CD4-positive, alpha-beta T cell treated with Interleukin-17A for 4 hours (primary cell): ENCODE measurements around the gene NPIPA1.
"Not testable (repeated sequence)": the region's sequence is repeated elsewhere in the genome, so short reads cannot be mapped to it uniquely, and the experiment has no call there.

ENCODE experiments used
- DNase-seq: peaks from one replicate; pipeline ENCODE4 v3.0.0-alpha.2; 2020; ENCODE audit warnings: mixed read lengths

Gene NPIPA1

DNA sequence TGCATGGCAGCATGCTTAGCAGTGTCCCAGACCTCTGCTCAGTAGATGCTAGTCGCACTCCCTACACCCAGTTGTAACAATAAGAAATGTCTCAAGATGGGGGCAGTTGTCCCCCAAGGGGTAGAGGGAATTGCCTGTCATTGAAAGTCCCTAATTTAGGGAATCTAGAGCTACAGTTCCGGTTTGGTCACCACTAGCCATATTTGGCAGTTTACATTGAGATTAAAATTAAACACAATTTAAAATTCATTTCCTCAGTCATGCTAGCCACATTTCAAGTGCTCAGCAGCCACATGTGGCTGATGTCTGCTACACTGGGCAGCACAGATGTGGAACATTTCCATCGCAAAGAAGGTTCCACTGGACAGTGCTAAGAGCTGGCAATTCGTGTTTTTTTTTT lies 41.7 kb downstream of the NPIPA1 start:
- DNase-seq: not testable (repeated sequence)

DNA sequence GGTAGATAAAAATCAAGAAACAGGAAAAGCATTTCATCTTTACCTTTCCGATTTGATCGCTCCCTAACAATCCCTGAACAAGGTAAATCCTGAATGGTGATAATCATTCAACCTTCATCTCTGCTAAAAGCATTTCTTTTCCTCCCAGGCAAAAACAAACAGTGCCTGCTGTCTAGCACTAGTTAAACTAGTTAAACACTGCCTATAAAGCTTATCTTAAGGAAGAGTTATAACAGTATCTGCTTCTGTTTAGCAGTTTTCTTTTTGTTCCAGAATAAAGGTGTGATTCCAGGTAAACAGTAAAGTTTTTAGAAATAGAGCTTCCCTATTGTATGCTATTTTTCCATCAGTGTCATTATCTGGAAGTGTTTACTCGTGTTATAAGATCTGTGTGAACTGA lies 44.0 kb downstream of the NPIPA1 start:
- not testable (repeated sequence) for DNase-seq

DNA sequence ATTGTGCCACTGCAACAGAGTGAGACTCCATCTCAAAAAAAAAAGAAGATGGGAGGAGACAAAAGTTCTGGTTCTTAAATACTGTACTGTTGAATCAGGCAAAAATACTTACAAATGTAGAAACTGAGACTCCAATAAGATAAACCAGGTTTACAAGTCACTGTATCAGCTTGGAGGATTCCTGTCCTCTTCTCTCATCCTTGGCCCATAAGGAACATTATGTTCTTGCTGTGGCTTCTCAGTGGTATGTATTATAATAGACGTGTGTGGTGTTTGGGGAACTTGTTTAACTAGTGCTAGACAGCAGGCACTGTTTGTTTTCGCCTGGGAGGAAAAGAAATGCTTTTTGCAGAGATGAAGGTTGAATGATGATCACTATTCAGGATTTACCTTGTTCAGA lies 45.3 kb downstream of the NPIPA1 start:
- DNase-seq: not testable (repeated sequence)

DNA sequence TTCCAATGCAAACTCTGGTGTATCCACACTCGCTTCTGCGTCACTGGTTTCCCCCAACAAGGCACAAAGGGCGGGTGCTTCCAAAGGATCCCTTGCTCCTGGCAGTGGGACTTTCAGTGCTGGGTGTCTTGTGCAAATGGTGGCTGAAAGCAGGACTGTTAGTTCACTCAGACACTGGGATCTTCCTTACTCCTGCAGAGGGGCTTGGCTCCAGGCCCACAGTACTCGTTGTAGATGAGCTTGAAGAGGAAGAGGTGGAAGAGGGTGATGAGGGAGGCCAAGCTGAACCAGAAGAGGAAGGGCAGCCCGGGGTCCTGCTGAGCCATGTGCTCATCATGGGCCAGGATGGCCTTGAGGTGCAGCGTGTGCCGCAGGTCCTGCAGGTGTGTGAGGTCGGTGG lies 50.8 kb downstream of the NPIPA1 start:
- DNase-seq: not testable (repeated sequence)

DNA sequence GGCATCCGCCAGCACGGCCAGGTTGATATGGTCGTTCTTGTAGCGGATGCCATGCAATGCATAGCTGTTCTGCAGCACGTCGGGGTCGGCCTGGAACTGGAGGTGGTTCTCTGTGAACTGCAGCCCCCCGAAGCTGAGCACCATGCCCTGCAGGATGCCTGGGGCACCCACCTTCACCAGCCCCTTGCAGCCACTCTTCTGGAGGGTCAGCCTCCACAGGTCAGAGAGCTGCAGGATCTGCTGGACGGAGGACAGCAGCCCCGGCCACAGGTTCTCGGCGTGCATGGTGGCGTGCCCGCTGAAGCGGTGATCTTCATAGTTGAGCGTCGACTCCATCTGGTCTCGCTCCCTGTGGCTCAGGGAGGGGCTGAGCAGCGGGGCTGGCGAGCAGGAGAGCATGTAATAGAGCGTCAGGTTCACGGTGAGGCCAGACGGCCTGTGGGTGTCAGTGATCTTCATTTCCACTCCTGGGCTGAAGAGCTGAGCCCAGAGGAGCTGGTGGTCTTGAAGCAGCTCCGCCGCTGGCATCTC lies 51.5 kb downstream of the NPIPA1 start:
- not testable (repeated sequence) for DNase-seq

DNA sequence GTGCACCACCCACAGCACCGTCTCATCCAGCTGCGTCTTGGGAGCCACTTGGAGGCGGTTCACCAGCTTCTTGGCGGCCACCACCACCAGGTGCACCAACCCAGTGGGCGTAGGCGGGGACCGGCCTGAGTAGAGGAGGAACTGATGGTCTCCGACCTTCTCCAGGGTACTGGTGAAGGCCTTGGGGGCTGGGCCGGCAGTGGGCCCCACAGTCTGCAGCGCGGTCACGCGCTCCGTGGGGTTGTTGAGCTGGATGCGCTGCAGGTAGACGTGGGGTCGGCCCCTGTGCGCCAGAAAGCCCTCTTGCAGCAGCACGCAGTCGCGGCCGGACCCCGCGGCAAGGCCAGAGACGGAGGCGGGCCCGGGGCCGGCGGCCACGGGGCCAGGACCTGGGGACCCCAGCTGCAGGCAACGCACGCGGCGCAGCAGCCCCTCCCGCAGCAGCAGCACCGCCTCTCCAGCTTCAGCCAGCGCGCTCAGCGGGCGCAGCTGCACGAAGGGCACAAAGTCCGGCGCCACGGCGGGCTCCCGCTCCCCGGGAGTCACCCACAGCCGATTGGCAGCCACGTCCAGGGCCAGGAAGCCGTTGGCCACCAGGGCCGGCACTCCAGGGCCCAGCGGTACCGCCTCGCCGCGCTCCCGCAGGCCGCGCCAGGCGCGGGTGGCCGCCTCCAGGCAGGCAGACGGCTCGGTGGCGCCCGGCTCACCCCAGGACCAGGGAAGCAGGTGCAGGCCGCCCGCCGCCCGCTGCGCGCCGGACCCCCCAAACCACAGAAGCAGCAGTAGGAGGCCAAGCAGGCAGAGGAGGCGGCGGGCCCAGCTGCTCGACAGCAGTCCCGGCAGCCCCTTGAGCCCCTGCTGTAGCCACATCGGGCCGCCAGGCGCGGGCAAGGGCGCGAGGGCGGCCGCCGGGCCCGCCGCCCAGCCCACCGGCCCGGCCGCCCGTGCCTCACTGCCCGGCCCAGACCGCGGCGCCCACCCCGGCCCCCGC lies 52.3 kb downstream of the NPIPA1 start:
- not testable (repeated sequence) for DNase-seq

DNA sequence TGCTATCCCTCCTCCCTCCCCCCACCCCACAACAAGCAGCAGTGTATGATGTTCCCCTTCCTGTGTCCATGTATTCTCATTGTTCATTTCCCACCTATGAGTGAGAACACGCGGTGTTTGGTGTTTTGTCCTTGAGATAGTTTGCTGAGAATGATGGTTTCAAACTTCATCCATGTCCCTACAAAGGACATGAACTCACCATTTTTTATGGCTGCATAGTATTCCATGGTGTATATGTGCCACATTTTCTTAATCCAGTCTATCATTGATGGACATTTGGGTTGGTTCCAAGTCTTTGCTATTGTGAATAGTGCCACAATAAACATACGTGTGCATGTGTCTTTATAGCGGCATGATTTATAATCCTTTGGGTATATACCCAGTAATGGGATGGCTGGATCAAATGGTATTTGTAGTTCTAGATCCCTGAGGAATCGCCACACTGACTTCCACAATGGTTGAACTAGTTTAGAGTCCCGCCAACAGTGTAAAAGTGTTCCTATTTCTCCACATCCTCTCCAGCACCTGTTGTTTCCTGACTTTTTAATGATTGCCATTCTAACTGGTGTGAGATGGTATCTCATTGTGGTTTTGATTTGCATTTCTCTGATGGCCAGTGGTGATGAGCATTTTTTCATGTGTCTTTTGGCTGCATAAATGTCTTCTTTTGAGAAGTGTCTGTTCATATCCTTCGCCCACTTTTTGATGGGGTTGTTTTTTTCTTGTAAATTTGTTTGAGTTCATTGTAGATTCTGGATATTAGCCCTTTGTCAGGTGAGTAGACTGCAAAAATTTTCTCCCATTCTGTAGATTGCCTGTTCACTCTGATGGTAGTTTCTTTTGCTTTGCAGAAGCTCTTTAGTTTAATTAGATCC lies 56.3 kb downstream of the NPIPA1 start:
- DNase-seq: not testable (repeated sequence)

DNA sequence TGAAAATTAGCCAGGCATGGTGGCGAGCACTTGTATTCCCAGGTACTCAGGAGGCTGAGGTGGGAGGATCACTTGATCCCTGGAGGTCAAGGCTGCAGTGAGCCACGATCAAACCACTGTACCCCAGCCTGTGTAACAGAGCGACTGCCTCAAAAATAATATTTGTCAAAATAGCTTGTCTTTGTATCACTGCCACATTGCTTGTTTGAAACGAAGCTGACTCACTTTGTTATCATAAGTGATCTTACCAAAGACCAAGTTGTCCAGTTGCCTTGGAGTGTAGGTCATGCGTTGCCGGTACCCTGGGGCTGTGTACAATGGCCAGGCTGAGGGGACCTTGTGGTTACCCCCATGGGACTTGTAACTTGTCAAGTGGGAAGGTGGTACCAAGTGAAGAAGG lies 59.5 kb downstream of the NPIPA1 start:
- not testable (repeated sequence) for DNase-seq

DNA sequence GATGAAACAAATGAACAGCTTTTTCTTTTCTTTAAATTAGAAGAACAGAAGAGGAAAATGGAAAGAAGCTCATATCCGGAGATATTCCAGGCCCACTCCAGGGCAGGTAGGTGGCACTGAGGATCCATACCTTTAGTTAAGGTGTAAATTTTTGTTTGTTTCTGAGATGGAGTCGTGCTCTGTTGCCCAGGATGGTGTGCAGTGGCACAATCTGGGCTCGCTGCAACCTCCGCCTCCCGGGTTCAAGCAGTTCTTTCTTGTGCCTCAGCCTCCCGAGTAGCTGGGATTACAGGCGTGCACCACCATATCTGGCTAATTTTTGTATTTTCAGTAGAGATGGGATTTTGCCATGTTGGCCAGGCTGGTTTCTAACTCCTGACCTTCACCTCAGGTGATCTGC lies 61.1 kb downstream of the NPIPA1 start:
- not testable (repeated sequence) for DNase-seq

DNA sequence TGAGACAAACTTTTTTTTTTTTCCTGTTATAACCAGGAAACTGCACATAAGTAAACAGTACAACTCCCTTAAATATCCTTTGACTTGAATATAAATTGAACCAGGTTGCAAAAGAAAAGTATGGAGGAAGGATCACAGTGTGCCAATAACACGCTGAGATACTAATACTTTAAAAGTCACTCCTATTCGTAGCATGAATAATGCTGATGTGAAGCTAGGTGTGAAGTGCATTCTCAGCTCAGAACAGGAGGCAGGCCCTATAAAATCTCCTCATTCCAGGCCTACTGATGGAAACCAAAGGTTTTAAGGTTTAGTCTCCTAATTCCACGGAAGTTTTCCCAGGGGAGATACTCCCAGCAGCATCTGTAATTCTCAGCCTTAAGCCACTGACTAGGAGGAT lies 62.6 kb downstream of the NPIPA1 start:
- not testable (repeated sequence) for DNase-seq
